ENCODE data around the gene HYAL3. TPM values are rescaled to one million over a fixed set of nuclear protein-coding genes. Genes with fewer than 3 reads are reported as not detected.

HYAL3 gene
- total and polyA plus RNA-seq, 2 of the 13 experiments (the other 11 are each of a cell fraction or from before 2014, with no cell fraction given) = 5.5 to 10.4 TPM

- TF ChIP-seq ZNF142 (CRISPR knock-in tag; IDR thresholded peaks at IDR 0.05) (no peak), TSC22D2 (CRISPR knock-in tag; IDR thresholded peaks at IDR 0.05; ENCODE audit: borderline replicate concordance) (no peak), IKZF4 (CRISPR knock-in tag; IDR thresholded peaks at IDR 0.05; ENCODE audit: borderline replicate concordance, low read depth, not compliant biosample characterization) (peak; percentile 60), ZNF281 (CRISPR knock-in tag; IDR thresholded peaks at IDR 0.05; ENCODE audit: borderline replicate concordance) (no peak), IKZF5 (CRISPR knock-in tag; IDR thresholded peaks at IDR 0.05) (peak; percentile 33; the same call in 1 of the 2 replicates), FOSL2 (CRISPR knock-in tag; IDR thresholded peaks at IDR 0.05) (peak; percentile 31; the same call in 1 of the 2 replicates), ZNF143 (CRISPR knock-in tag; IDR thresholded peaks at IDR 0.05) (peak; percentile 92), ZNF576 (CRISPR knock-in tag; IDR thresholded peaks at IDR 0.05) (no peak), ZNF609 (CRISPR knock-in tag; IDR thresholded peaks at IDR 0.05; ENCODE audit: borderline replicate concordance) (no peak), KMT2B (CRISPR knock-in tag; IDR thresholded peaks at IDR 0.05) (peak; percentile 83), ZKSCAN1 (IDR thresholded peaks at IDR 0.05; ENCODE audit: low read length) (no peak), RBM39 (IDR thresholded peaks at IDR 0.05; ENCODE audit: low read depth, low read length, poor library complexity, severe bottlenecking) (no peak)
Measured at GRCh38 chr3:50327943-50328691, 28.9 kb upstream of the HYAL3 start, which contains the start of gene TUSC2 (continued).
